ENCODE data around the gene SLC39A1. TPM values are rescaled to one million over a fixed set of nuclear protein-coding genes. Genes with fewer than 3 reads are reported as not detected.

SLC39A1 gene
- total RNA-seq, 1 donor from 2014 or later: 93.2 TPM

- Mint-ChIP-seq H3K27me3 (ENCODE audit: unreplicated experiment) (no peaks in the 10 kb centered on the region), H3K9me3 (ENCODE audit: unreplicated experiment) (no peaks in the 10 kb centered on the region), H3K4me1 (ENCODE audit: unreplicated experiment) (peaks cover 18% of the 10 kb centered on the region), H3K4me3 (ENCODE audit: unreplicated experiment) (peak overlapping the region; percentile 77), H3K36me3 (ENCODE audit: unreplicated experiment) (peaks cover 9% of the 10 kb centered on the region), H3K27ac (ENCODE audit: unreplicated experiment) (peak overlapping the region; percentile 63)
- no peak for DNase-seq (ENCODE audit: extremely low spot score, unreplicated experiment)
- TF ChIP-seq CTCF (IDR thresholded peaks at IDR 0.05): no peak
These were observed 18.1 kb downstream of the SLC39A1 start for GRCh38 chr1:153945131-153945794.

GRCh38 chr1:153944827-153945117 lies 18.6 kb downstream of the SLC39A1 start:
- Mint-ChIP-seq H3K4me3 (ENCODE audit: unreplicated experiment) (peak overlapping the region; percentile 77), H3K36me3 (ENCODE audit: unreplicated experiment) (peaks cover 13% of the 10 kb centered on the region), H3K27ac (ENCODE audit: unreplicated experiment) (no peak overlapping the region), H3K27me3 (ENCODE audit: unreplicated experiment) (no peaks in the 10 kb centered on the region), H3K9me3 (ENCODE audit: unreplicated experiment) (no peaks in the 10 kb centered on the region), H3K4me1 (ENCODE audit: unreplicated experiment) (peaks cover 18% of the 10 kb centered on the region)
- DNase-seq (ENCODE audit: extremely low spot score, unreplicated experiment): no peak
- no peak for TF ChIP-seq CTCF (IDR thresholded peaks at IDR 0.05)

- Mint-ChIP-seq H3K27ac (ENCODE audit: unreplicated experiment) (peak overlapping the region; percentile 15), H3K9me3 (ENCODE audit: unreplicated experiment) (no peaks in the 10 kb centered on the region), H3K27me3 (ENCODE audit: unreplicated experiment) (no peaks in the 10 kb centered on the region), H3K4me1 (ENCODE audit: unreplicated experiment) (peaks cover 18% of the 10 kb centered on the region), H3K4me3 (ENCODE audit: unreplicated experiment) (peak overlapping the region; percentile 28), H3K36me3 (ENCODE audit: unreplicated experiment) (peaks cover 17% of the 10 kb centered on the region)
- no peak for DNase-seq (ENCODE audit: extremely low spot score, unreplicated experiment)
- no peak for TF ChIP-seq CTCF (IDR thresholded peaks at IDR 0.05)
These were observed 19.1 kb downstream of the SLC39A1 start for GRCh38 chr1:153944005-153944826.

- Mint-ChIP-seq H3K36me3 (ENCODE audit: unreplicated experiment) (peaks cover 15% of the 10 kb centered on the region), H3K9me3 (ENCODE audit: unreplicated experiment) (no peaks in the 10 kb centered on the region), H3K4me1 (ENCODE audit: unreplicated experiment) (peaks cover 18% of the 10 kb centered on the region), H3K27me3 (ENCODE audit: unreplicated experiment) (no peaks in the 10 kb centered on the region), H3K4me3 (ENCODE audit: unreplicated experiment) (no peak overlapping the region), H3K27ac (ENCODE audit: unreplicated experiment) (no peak overlapping the region)
- DNase-seq (ENCODE audit: extremely low spot score, unreplicated experiment): no peak
- no peak for TF ChIP-seq CTCF (IDR thresholded peaks at IDR 0.05)
These were observed 20.4 kb downstream of the SLC39A1 start for GRCh38 chr1:153942766-153943549.
